HG03095 (cell line): ENCODE data around the gene LARP6.
"Not testable (repeated sequence)": the region's sequence is repeated elsewhere in the genome, so short reads cannot be mapped to it uniquely, and the experiment has no call there.

Experiments
- ATAC-seq: cut with Tn5 transposase; IDR thresholded peaks from one replicate; pipeline ENCODE4 v1.9.1; 2021; ENCODE audit warnings: moderate library complexity; ENCODE audit not compliant: unreplicated experiment

The LARP6 gene

DNA sequence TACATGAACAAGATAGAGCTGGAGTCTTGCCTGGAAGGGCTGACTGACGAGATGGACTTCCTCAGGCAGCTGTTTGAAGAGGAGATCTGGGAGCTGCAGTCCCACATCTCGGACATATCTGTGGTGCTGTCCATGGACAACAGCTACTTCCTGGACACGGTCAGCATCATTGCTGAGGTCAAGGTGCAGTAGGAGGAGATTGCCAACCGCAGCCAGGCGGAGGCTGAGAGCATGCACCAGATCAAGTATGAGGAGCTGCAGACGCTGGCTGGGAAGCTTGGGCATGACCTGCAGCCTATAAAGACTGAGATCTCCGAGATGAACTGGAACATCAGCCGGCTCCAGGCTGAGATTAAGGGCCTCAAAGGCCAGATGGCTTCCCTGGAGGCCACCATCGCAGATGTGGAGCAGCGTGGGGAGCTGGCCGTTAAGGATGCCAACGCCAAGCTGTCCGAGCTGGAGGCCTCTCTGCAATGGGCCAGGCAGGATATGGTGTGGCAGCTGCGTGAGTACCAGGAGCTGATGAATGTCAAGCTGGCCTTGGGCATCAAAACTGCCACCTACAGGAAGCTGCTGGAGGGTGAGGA lies 5.5 kb upstream of the LARP6 start:
- ATAC-seq: no peak

DNA sequence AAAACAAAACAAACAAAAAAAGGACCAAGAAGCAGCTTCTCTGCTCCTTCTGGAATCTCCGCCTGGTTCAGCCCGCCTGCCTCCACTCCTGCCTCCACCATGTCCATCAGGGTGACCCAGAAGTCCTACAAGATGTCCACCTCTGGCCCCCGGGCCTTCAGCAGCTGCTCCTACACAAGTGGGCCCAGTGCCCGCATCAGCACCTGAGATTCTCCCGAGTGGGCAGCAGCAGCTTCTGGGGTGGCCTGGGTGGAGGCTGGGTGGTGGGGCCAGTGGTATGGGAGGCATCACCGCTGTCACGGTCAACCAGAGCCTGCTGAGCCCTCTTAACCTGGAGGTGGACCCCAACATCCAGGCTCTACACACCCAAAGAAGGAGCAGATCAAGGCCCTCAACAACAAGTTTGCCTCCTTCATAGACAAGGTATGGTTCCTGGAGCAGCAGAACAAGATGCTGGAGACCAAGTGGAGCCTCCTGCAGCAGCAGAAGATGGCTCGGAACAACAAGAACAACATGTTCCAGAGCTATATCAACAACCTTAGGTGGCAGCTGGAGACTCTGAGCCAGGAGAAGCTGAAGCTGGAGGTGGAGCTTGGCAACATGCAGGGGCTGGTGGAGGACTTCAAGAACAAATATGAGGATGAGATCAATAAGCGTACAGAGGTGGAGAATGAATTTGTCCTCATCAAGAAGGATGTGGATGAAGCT lies 4.8 kb upstream of the LARP6 start:
- ATAC-seq: not testable (repeated sequence)

DNA sequence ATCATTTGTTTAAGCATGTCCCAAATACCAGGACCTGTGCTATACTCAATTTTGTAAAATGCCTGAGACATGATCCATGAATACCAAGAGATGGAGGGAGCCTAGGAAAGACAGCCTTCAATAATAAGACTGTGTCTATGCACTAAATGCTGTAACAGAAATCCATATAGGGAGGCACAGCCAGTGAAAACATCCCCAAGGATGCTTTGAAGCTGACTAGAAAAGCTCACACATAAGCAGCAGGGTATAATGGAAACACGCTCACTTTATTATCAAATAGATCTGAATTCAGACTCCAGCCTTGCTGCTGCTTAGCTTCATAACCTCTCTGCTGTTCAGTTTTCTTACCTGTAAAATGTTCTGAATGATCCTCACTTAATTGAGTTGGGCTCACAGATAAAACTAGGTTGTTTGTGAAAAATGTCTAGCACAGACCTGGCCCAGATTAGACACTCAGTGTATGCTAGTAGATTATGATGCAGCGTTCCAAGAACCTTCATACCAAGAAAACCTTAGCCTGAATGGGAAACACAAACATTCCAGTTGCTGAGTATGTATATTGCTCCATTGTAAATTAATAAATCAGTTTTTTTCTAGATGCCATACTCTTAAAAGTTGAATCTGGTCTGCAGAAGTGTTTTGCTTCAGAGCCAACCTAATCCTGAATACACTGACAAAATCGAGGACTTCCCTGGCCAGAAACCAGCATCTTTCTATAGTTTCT lies 3.8 kb upstream of the LARP6 start:
- ATAC-seq: no peak

DNA sequence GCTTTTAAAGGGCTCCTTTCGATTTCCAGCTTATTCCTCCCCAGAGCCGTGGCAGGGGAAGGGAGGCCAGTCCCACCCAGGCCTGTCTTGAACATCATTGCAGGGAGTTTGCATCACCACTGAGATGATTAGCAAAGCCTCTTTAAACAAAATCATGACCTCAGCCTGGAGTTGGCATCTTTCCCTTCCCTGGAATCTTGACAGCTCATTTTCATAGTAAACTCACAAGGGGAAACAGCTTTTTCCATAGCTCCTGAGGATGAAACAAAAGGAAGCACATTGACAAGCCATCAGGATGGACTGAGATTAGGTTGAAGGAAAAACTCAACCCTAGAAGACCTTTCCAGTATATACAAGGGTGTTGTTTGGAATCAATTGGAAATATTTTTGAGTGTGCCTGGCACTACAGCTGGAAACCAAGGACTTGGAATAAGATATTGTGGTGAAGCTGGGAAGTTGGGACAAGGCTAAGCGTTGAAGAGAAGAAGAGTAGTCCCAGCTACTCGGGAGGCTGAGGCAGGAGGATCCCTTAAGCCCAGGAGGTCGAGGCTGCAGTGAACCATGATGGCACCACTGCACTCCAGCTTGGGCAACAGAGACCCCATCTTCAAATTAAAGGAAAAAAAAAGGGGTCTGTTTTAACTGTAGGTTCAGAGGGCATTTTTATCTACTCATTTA lies 3.1 kb upstream of the LARP6 start:
- ATAC-seq: no peak

DNA sequence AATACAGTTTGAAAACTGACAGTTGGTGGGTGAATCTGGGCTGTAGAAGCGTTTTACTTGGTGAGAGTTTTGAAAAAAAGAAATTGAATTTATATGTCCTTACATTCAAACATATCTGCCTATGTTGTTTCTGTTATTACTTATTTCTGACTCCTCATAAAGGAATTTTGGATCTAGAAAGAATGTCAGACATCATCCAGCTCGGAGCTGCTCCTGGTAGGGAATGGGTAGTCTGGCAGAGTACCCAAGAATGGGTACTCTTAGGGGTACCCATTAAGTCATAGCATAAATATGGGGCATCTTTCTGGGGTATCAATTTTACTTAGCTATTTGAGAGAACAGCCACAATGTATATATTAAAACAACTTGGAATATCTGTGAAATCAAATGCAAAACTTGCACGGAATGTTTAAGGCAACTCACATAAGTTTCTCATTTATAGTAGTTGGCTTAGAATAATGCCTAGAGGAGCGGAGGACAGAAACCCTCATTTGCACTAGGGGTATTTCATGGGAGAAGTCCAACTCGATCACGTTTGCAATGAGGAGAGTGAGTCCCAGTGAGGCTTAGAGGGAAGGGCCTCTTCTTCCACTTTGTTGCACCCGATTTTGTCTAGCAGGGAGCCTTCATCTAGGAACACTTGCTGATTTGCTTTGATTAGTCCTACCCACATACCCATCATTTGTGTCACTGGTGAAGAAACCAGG lies 2.4 kb upstream of the LARP6 start:
- ATAC-seq: no peak

DNA sequence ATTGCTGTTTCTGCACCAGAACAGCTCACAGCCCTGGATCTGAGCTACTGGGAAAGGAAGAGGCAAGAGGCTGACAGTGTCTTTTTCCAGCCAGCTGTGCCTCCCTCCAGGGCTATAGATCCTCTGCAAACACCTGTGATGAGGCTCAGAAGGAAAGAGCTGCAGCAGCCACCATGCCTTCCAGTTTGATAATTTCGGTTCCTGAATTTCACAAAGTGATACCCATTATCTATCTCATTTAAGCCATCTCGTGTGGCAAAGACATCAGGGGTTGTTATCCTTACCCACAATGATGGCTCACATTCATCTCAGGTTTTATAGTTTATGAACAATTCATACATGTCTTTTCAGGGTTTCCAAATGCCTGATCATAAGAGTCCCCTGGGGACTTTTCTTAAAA lies 1.8 kb upstream of the LARP6 start:
- no peak for ATAC-seq

DNA sequence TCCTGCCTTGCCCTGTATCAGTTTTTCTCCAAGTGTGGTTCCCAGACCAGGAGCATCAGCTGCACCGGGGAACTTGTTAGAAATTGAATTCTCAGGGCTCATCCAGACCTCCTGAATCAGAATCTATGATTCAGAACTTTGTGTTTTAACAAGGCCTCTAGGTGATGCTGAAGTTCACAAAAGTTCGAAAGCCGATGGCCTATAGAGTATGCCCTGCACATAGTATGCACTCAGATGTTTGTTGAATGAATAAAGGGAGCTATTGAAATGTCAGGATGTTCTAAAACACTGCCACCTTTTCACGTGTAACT lies 664 bp upstream of the LARP6 start:
- no peak for ATAC-seq

DNA sequence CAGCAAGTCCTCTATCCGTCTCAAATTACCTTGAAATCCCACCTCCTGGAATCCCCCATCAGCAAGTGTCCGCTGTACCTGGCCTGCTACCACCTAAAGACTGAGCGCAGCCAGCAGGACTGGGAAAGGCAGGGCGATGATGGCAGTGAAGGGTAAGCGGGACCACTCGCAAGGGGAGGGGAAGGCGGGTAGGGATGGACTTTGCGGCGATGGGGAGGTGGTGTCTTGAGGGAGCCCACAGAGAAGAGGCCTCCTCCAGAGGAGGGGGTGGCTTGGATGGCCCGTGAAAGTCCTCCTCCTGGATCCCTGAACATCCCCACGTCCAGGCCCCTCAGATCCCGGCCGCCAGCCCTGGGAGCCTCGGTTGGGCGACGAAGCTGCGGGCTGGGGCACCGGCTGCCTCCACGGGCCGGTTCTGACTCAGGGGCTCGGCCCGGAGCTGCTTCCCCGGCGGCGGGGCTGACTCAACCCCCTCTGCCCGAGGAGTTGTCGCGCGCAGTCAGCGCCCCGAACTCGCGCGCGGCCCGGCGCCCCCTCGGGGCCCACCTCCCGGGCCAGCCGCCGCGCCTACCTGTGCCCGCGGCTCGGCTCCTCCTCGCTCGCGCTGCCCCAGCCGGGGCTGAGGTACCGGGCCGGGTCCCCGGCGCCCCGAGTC lies 512 bp downstream of the LARP6 start:
- no peak for ATAC-seq

DNA sequence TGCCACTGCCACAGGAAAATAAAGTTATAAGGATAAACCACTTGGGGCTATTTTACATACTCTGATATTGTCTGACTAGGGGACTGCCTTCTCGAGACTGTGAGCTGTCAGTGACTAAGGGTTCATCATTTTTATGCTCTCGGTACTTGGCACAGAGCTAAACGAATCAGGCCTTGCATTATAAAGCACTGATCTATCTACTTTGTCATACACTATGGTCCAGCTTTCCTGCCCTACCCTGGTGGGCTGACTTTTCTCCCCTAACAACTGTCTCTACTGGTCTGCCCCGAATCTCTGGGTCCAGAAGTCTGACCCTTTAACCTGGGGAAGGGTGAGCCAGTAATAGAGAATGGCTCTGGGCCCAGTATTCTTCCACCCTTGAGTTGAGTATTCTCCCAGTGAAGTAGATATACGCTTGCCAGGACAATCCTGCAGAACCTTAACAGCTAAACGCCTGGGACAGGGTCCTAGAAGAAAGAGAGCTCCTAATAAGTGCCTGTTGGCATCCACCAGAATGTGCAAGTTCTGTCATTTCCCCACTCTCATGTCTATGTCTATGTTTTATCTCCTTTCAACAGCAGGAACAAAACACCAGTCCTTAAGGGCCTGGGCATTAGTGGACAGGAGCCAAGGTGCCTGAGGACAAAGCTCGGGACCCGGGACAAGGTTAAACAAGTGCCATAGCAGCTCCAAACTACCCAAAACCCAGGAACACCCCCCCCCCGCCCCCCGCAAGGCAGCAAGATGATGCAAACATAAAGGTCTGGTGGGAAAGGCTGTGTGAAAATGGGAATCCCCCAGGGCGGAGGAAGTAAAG lies 1.2 kb downstream of the LARP6 start:
- no peak for ATAC-seq

DNA sequence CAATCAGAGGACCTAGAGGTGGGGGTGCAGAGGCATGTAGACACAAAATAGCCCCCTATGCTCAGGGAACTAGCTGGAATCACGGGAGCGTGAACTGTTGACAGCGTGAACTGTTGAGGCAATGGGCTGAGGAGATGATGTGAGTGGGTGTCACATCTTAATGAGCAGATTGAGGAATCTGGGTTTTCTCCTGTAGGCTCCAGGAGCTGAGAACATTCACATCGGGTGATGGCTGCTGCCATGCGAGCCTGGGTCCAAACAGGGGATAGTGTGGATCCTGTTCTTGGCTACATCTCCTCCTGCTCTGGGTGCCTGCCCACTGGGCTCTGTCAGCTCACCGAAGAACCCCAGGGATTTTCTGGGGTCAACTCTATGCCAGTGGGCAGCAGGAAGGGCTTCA lies 2.1 kb downstream of the LARP6 start:
- no peak for ATAC-seq

DNA sequence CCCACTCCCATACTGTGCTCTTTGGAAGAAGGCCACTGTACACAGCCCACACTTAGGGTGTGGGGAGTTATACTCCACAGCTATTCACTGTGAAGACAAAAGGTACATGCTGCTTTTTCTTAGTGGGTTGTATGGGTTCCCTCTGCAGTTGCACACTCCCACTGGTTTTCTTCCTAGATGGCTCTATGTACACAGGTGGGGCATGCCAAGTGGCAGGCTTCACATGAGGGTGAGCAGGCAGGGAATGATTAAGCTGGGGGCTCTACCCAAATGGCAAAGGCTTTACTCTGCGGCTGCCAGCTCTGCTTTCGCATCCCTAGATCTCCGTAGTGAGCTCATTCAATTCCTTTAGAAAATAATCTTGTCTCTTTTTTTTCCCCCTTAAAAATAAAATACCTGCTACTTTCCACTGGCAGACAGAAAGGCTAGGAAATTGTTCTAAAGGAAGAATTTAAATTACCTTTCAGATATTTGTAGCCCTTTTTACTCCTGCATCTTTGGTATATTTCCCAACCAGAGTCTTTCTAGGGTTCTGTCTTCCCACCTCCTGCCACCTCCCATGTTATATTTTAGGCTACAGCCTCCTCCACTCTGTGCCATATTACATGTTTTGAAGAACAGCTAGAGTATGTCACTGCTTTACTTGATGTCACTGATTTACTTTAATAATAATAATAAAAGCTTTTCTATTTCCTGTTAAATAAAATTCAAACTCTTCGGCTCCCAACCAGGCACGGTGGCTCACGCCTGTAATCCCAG lies 8.2 kb downstream of the LARP6 start:
- ATAC-seq: no peak

DNA sequence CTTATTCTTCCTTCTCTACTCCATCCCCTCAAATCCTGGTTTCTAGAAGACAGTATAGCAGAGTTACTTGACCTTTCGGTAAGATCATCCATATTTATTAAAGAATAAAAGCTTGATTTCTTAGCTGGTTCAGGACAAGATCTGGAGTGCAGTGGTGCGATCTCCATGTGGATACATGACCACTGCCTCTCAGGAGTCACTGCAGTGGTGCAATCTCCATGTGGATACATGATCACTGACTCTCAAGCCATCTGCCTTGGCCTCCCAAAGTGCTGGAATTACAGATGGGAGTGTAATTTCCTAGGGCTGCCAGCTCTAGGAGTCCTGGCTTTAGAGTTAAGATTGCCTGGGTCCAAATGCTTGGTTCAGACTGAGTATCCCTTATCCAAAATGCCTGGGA lies 16.5 kb downstream of the LARP6 start:
- ATAC-seq: no peak

DNA sequence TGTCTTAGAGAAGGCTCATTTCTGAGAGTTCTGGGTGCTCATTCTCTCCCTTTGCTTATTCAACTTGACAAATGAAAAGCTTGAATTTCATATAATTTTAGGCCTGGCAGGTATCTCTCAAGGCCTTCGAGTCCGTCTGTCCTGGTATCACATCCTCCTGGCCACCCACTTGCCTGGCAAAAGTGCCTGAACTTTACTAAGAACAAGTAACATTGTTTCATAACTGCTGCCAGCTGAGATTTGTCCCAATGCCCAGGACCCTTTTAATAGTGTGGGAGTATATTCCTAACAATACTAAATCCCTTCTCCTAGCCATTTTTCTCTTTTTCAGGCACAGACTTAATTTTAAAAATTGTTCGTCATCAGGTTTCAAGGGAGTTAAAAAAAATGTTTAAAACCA lies 18.1 kb downstream of the LARP6 start:
- ATAC-seq: no peak

DNA sequence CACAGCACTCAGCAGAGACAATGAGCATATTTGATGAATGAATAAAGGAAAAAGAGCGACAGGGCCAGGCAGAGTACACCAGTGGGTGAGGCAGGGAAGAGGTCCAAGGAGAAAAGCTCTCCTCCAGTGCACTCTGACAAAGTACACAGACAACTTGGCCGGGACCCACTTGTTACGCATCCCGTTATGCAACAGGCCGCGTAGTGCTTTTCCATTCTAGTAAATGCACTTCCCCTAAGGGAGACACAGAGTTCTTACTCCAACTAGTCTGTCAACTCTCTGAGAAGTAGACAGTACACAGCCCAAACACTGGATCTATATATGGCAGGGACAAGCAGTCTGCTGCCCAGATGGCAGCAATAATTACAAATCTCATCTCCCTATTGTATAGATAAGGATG lies 18.5 kb downstream of the LARP6 start:
- no peak for ATAC-seq

DNA sequence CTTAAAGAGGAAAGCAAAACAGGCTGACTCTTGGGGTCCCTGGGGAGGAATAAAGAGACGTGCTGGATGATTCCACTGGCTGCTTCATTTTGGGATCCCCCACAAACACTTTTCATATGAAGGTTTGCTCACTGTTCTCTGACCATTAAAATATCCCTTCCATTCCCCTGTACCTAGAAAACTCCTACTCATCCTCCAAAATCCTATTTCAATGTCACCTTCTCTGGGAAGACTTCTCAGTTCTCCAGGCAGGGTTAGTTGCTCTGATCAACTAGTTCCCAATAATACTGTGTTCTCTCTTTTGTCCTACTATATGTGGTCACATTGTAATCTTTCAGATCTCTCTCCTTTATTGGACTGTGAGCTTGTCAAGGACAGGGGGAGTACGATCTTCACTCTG lies 19.0 kb downstream of the LARP6 start:
- no peak for ATAC-seq

DNA sequence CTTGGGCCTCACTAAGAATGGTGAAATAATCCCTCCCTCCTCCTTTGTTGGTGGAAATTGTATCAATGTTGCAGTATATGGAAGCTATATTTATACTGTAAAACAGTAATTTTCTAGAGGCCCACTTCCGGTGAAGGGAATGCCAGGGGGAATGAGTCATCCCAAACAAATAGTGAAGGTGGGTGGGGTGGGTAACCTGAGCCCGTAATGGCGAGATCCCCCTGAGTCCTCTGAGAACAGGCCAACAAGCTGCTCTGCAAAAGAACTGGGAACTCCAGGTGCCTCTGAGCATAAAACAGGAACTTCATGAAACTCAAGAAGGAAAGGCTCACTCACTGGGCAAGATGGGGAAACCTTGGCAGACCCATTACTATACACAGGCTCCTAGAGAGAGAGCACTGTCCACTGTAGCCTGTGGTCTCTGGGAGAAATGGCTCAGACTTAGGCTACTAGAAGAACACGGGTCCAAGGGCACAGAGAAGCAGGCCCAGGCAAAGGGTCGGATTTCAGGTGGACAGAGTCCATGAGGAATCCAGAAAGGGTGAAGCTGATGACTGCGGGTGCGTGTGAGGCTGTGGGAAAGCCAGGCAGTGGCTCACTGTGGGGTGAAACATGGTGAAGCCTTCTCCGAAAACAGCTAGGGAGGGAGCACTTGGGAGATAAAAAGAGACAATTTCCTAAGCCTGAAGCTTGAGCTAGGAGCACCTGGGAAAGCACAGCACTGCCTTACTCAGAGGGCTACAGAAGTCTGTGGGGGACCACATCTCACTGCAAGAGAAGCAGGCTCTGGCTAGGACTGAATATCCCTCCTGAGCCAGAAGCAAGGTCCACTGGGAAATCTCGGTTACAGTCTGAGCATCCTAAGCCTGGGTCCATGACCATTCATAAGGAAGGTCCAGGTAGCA lies 19.8 kb downstream of the LARP6 start:
- no peak for ATAC-seq

DNA sequence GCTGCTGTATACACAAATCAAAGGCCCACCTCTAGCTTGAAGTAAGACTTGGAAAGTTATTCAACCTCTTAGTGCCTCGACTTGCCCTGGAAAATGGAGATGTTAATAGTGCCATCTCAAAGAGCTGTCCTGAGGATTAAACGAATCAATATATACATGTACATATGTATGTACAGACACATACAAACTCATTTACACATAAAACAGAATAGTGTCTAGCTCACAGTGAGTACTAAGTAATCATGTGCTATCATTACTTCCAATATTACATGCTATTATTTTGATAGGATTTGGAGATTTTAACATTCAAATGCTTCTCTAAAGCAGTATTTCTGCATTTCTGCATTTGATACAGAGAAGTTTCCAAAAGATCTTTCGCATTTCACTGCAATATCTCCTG lies 20.5 kb downstream of the LARP6 start:
- ATAC-seq: no peak

DNA sequence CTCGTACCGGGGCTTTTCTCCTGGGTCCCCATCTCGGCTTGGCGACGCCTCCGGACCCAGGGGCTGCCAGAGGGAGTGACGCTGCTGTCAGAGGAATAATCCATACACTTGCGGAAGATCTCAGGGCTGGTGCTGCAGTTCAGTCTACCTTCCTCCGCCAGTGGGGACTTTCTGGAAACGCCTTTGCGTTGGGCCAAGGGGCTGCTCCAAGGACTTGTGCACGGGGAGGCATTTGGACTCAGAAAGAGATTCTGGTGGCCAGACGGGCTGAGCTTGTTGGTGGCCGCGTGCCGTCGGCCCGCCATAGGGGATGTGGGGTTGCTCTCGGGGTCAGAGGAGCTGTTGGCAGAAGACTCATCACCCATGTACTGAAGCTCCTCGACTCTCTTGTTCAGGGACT lies 21.8 kb downstream of the LARP6 start:
- ATAC-seq: no peak
